Stimulated activated memory B cell treated with anti-CD40 and anti-IgM and Interleukin-4, amounts not matched to agents 10 μg/mL and 1 μg/mL and 100 μg/mL, for 72 hours (primary cell): ENCODE results near the gene SIGLEC1.

Source experiments
- ATAC-seq: fragments of 150-1000 bp; cut with Tn5 transposase; 2 replicates; pipeline ENCODE4 v1.10.0; 2021
- H3K27ac Mint-ChIP-seq: one replicate; pipeline ENCODE4 v1.8.0; 2022; ENCODE audit warnings: mild to moderate bottlenecking, mixed read lengths
- H3K27me3 Mint-ChIP-seq: one replicate; pipeline ENCODE4 v1.8.0; 2022; ENCODE audit warnings: mixed read lengths
- H3K36me3 Mint-ChIP-seq: one replicate; pipeline ENCODE4 v1.8.0; 2022; ENCODE audit warnings: mixed read lengths
- H3K4me1 Mint-ChIP-seq: one replicate; pipeline ENCODE4 v1.8.0; 2022; ENCODE audit warnings: mixed read lengths
- H3K4me3 Mint-ChIP-seq: one replicate; pipeline ENCODE4 v1.8.0; 2022; ENCODE audit warnings: mild to moderate bottlenecking, moderate library complexity, mixed read lengths
- H3K9me3 Mint-ChIP-seq: one replicate; pipeline ENCODE4 v1.8.0; 2022; ENCODE audit warnings: mixed read lengths

SIGLEC1 gene

GRCh38 chr20:3735768-3736167 is 23.4 kb upstream of the SIGLEC1 start:
- no peak for ATAC-seq
- Mint-ChIP-seq H3K4me1 (no peaks in the 10 kb centered on the region), H3K36me3 (no peaks in the 10 kb centered on the region)

GRCh38 chr20:3734111-3734843 is 21.9 kb upstream of the SIGLEC1 start:
- Mint-ChIP-seq H3K27ac (no peak overlapping the region), H3K27me3 (peaks cover 42% of the 10 kb centered on the region), H3K9me3 (no peaks in the 10 kb centered on the region), H3K36me3 (no peaks in the 10 kb centered on the region), H3K4me1 (no peaks in the 10 kb centered on the region), H3K4me3 (no peak overlapping the region)
- no peak for ATAC-seq

More at GRCh38 chr20:3735768-3736167, 23.4 kb upstream of the SIGLEC1 start:
- no peak overlapping the region for H3K4me3 Mint-ChIP-seq
- H3K27ac Mint-ChIP-seq = no peak overlapping the region
- H3K27me3 Mint-ChIP-seq = peaks cover 32% of the 10 kb centered on the region
- H3K9me3 Mint-ChIP-seq = no peaks in the 10 kb centered on the region

- no peaks in the 10 kb centered on the region for H3K36me3 Mint-ChIP-seq
- H3K4me3 Mint-ChIP-seq = no peak overlapping the region
- peaks cover 47% of the 10 kb centered on the region for H3K27me3 Mint-ChIP-seq
- no peaks in the 10 kb centered on the region for H3K9me3 Mint-ChIP-seq
- ATAC-seq = no peak
- no peaks in the 10 kb centered on the region for H3K4me1 Mint-ChIP-seq
- no peak overlapping the region for H3K27ac Mint-ChIP-seq
Measured at GRCh38 chr20:3733119-3733995, 21.0 kb upstream of the SIGLEC1 start.

GRCh38 chr20:3732327-3733118 is 20.1 kb upstream of the SIGLEC1 start, which contains the start of gene HSPA12B:
Gene HSPA12B, plus strand, starts transcription at chr20:3732685. Its CDS starts 5,990 bp downstream, at chr20:3738675.
- ATAC-seq = no peak
- Mint-ChIP-seq H3K9me3 (no peaks in the 10 kb centered on the region), H3K27me3 (peaks cover 56% of the 10 kb centered on the region), H3K27ac (no peak within 1 kb of the TSS), H3K36me3 (no peaks in the 10 kb centered on the region), H3K4me1 (no peaks in the 10 kb centered on the region), H3K4me3 (no peak within 1 kb of the TSS)

- ATAC-seq = peak; percentile 25
- Mint-ChIP-seq H3K4me1 (no peaks in the 10 kb centered on the region), H3K36me3 (no peaks in the 10 kb centered on the region), H3K4me3 (no peak overlapping the region), H3K9me3 (no peaks in the 10 kb centered on the region), H3K27ac (no peak overlapping the region), H3K27me3 (peaks cover 61% of the 10 kb centered on the region)
Measured at GRCh38 chr20:3731944-3732326, 19.5 kb upstream of the SIGLEC1 start.

GRCh38 chr20:3730803-3731672 is 18.6 kb upstream of the SIGLEC1 start:
- peaks cover 65% of the 10 kb centered on the region for H3K27me3 Mint-ChIP-seq
- H3K27ac Mint-ChIP-seq = no peak overlapping the region
- no peak for ATAC-seq
- H3K36me3 Mint-ChIP-seq = no peaks in the 10 kb centered on the region
- H3K4me3 Mint-ChIP-seq = no peak overlapping the region
- no peaks in the 10 kb centered on the region for H3K9me3 Mint-ChIP-seq
- H3K4me1 Mint-ChIP-seq = no peaks in the 10 kb centered on the region

GRCh38 chr20:3729811-3730540 is 17.6 kb upstream of the SIGLEC1 start:
- no peaks in the 10 kb centered on the region for H3K9me3 Mint-ChIP-seq

GRCh38 chr20:3729378-3729777 is 17.0 kb upstream of the SIGLEC1 start:
- H3K4me1 Mint-ChIP-seq = no peaks in the 10 kb centered on the region
- peaks cover under 1% of the 10 kb centered on the region for H3K9me3 Mint-ChIP-seq
- H3K27me3 Mint-ChIP-seq = peaks cover 72% of the 10 kb centered on the region
- ATAC-seq = no peak
- H3K4me3 Mint-ChIP-seq = no peak overlapping the region
- H3K27ac Mint-ChIP-seq = no peak overlapping the region
- H3K36me3 Mint-ChIP-seq = no peaks in the 10 kb centered on the region

More at GRCh38 chr20:3729811-3730540, 17.6 kb upstream of the SIGLEC1 start:
- no peak for ATAC-seq
- Mint-ChIP-seq H3K4me3 (no peak overlapping the region), H3K27me3 (peaks cover 66% of the 10 kb centered on the region), H3K36me3 (no peaks in the 10 kb centered on the region), H3K27ac (no peak overlapping the region), H3K4me1 (no peaks in the 10 kb centered on the region)

GRCh38 chr20:3728876-3729275 is 16.5 kb upstream of the SIGLEC1 start:
- Mint-ChIP-seq H3K27ac (no peak overlapping the region), H3K9me3 (peaks cover 3% of the 10 kb centered on the region), H3K4me3 (no peak overlapping the region), H3K4me1 (no peaks in the 10 kb centered on the region), H3K27me3 (peaks cover 75% of the 10 kb centered on the region), H3K36me3 (no peaks in the 10 kb centered on the region)
- no peak for ATAC-seq

- no peaks in the 10 kb centered on the region for H3K36me3 Mint-ChIP-seq
Measured at GRCh38 chr20:3728354-3728753, 16.0 kb upstream of the SIGLEC1 start.

GRCh38 chr20:3727401-3728021 is 15.1 kb upstream of the SIGLEC1 start:
- peaks cover 74% of the 10 kb centered on the region for H3K27me3 Mint-ChIP-seq
- H3K4me3 Mint-ChIP-seq = no peak overlapping the region
- no peaks in the 10 kb centered on the region for H3K36me3 Mint-ChIP-seq
- no peak overlapping the region for H3K27ac Mint-ChIP-seq
- ATAC-seq = no peak
- H3K9me3 Mint-ChIP-seq = peaks cover 3% of the 10 kb centered on the region
- no peaks in the 10 kb centered on the region for H3K4me1 Mint-ChIP-seq

More at GRCh38 chr20:3728354-3728753, 16.0 kb upstream of the SIGLEC1 start:
- no peaks in the 10 kb centered on the region for H3K4me1 Mint-ChIP-seq
- H3K27ac Mint-ChIP-seq = no peak overlapping the region
- peaks cover 73% of the 10 kb centered on the region for H3K27me3 Mint-ChIP-seq
- peaks cover 3% of the 10 kb centered on the region for H3K9me3 Mint-ChIP-seq
- ATAC-seq = no peak
- no peak overlapping the region for H3K4me3 Mint-ChIP-seq

GRCh38 chr20:3724356-3724755 is 12.0 kb upstream of the SIGLEC1 start:
- H3K27me3 Mint-ChIP-seq = peaks cover 78% of the 10 kb centered on the region
- no peak for ATAC-seq
- no peak overlapping the region for H3K4me3 Mint-ChIP-seq
- no peaks in the 10 kb centered on the region for H3K4me1 Mint-ChIP-seq
- no peak overlapping the region for H3K27ac Mint-ChIP-seq
- H3K9me3 Mint-ChIP-seq = peaks cover 3% of the 10 kb centered on the region
- no peaks in the 10 kb centered on the region for H3K36me3 Mint-ChIP-seq

- no peak overlapping the region for H3K27ac Mint-ChIP-seq
- H3K36me3 Mint-ChIP-seq = no peaks in the 10 kb centered on the region
- H3K27me3 Mint-ChIP-seq = peaks cover 81% of the 10 kb centered on the region
- H3K9me3 Mint-ChIP-seq = peaks cover 3% of the 10 kb centered on the region
- H3K4me1 Mint-ChIP-seq = no peaks in the 10 kb centered on the region
- H3K4me3 Mint-ChIP-seq = no peak overlapping the region
- ATAC-seq = no peak
Measured at GRCh38 chr20:3723284-3723683, 10.9 kb upstream of the SIGLEC1 start.
